Panc1 (cell line): Measurements from ENCODE around the gene DOLK. TPM values are rescaled to one million over a fixed set of nuclear protein-coding genes. Genes with fewer than 3 reads are reported as not detected.
A peak's percentile ranks its signal among the peaks of the same experiment; 100 is the strongest.
"Not testable (repeated sequence)": the region's sequence is repeated elsewhere in the genome, so short reads cannot be mapped to it uniquely, and the experiment has no call there.

Source experiments
- ATAC-seq: fragments of 200-7000 bp; cut with Tn5 transposase; 2 replicates; pipeline ENCODE4 v1.9.1; 2020; ENCODE audit warnings: mild to moderate bottlenecking, moderate library complexity
- BruUV-seq: library from RNA; stranded (reverse); fragments of 400-500 nt; replicated peaks from 2 replicates; lab custom pipeline; 2021; lab: Mats Ljungman, UMichigan
- CTCF ChIA-PET: fragments of 300-600 bp; sonication (Branson Sonifier 250); formaldehyde crosslinking; loops from one replicate; lab custom pipeline; 2022; ENCODE audit warnings: antibody characterized with exemption; lab: Charles Lee
- POLR2A ChIA-PET: fragments of 300-600 bp; sonication (Branson Sonifier 250); formaldehyde crosslinking; loops from one replicate; lab custom pipeline; 2022; ENCODE audit warnings: antibody characterized with exemption; lab: Charles Lee
- DNase-seq: peaks from one replicate; pipeline ENCODE4 v3.0.0-alpha.2; 2010; ENCODE audit warnings: low read depth, low spot score
- H3K27ac ChIP-seq: 2 replicates; pipeline ENCODE4 v1.5.1; 2011; ENCODE audit warnings: mild to moderate bottlenecking, low read length, inconsistent platforms
- H3K27me3 ChIP-seq: fragments of 200-500 bp; sonication (Bioruptor generic); 2 replicates; pipeline ENCODE4 v1.6.0; 2014; ENCODE audit warnings: low read length, inconsistent platforms; ENCODE audit not compliant: control insufficient read depth, insufficient read depth
- H3K36me3 ChIP-seq: fragments of 200-500 bp; sonication (Bioruptor generic); 2 replicates; pipeline ENCODE4 v1.5.1; 2014; ENCODE audit warnings: inconsistent platforms, mild to moderate bottlenecking, low read length, moderate library complexity; ENCODE audit not compliant: control insufficient read depth, insufficient read depth
- H3K4me1 ChIP-seq: 2 replicates; pipeline ENCODE4 v1.5.1; 2011; ENCODE audit warnings: inconsistent platforms, mild to moderate bottlenecking, low read length, moderate library complexity; ENCODE audit not compliant: control insufficient read depth, insufficient read depth
- H3K4me3 ChIP-seq, 2 experiments: 2 replicates each; pipeline ENCODE4 v1.5.1; 2011 to 2012; ENCODE audit warnings: low read depth in 2 of 2, low read length in 2 of 2, mild to moderate bottlenecking in 2 of 2, inconsistent platforms in 1 of 2, moderate library complexity in 1 of 2
- H3K9me3 ChIP-seq: fragments of 200-500 bp; sonication (Bioruptor generic); 2 replicates; pipeline ENCODE4 v1.5.1; 2014; ENCODE audit warnings: low read depth, mild to moderate bottlenecking, inconsistent platforms, low read length, moderate library complexity; ENCODE audit not compliant: control insufficient read depth, insufficient read depth
- CTCF ChIP-seq: fragments of 450-650 bp; IDR thresholded peaks from 2 replicates; pipeline ENCODE4 v1.5.1; 2017; ENCODE audit warnings: mild to moderate bottlenecking
- POLR2AphosphoS5 ChIP-seq: IDR thresholded peaks from 2 replicates; pipeline ENCODE4 v1.6.1; 2012; ENCODE audit warnings: mild to moderate bottlenecking, low read depth, low read length, moderate library complexity
- REST ChIP-seq, 2 experiments: IDR thresholded peaks; 2 replicates each; pipeline ENCODE4 v1.6.1; 2011 to 2012; ENCODE audit warnings: low read depth in 2 of 2, control low read depth in 1 of 2, low read length in 1 of 2, mild to moderate bottlenecking in 1 of 2, moderate library complexity in 1 of 2; ENCODE audit not compliant: insufficient read depth in 1 of 2
- SIN3A ChIP-seq: IDR thresholded peaks from 2 replicates; pipeline ENCODE4 v1.6.1; 2012; ENCODE audit warnings: low read depth, mild to moderate bottlenecking, low read length, moderate library complexity, borderline replicate concordance; ENCODE audit not compliant: insufficient read depth
- TCF7L2 ChIP-seq: IDR thresholded peaks from 2 replicates; pipeline ENCODE4 v1.6.1; 2011; ENCODE audit warnings: mild to moderate bottlenecking, low read depth, low read length, inconsistent platforms
- in situ Hi-C: cut with HindIII; loops from 2 replicates; pipeline ENCODE4 v1.10.0; 2016; ENCODE audit warnings: low sequenced_read_pairs, low pct_unique_long_range_greater_than_20kb
- intact Hi-C: fragments of 100-400 bp; cut with micrococcal nuclease; formaldehyde crosslinking; loops from one replicate; pipeline ENCODE4 v1.10.0; 2022; ENCODE audit not compliant: unreplicated experiment
- total RNA-seq: library from RNA; stranded (reverse); gene quantifications from one replicate; pipeline ENCODE4 v1.2.1, GENCODE V29; 2021; ENCODE audit not compliant: unreplicated experiment

Gene DOLK
- total RNA-seq, 1 experiment from 2014 or later, result 20.0 TPM

DNA sequence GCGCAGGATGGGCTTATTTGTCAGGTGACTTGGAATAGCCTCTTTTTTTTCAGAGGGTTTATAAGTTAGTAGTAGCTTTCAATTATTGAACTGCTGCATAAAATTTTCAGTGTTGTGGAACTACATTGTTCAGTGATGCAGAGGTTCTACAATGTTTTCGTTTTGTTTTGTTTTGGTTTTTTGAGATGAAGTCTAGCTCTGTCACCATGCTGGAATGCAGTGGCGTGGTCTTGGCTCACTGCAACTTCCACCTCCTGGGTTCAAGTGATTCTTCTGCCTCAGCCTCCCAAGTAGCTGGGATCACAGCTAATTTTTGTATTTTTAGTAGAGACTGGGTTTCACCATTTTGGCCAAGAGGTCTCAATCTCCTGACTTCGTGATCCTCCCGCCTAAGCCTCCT is 22.1 kb upstream of the DOLK start:
- no TSS peak for BruUV-seq
- TF ChIP-seq REST (IDR thresholded peaks at IDR 0.05; ENCODE audit: insufficient read depth in 1 of 2, low read depth in 2 of 2, low read length in 1 of 2) (no peak), SIN3A (no peak), POLR2AphosphoS5 (no peak), CTCF (no peak), TCF7L2 (no peak)
- CTCF ChIA-PET, result no interaction called here
- DNase-seq (no peak), ATAC-seq (no peak)
- POLR2A ChIA-PET, result no interaction called here
- intact Hi-C loops, result no loop called here
- no peak overlapping the region for H3K27ac ChIP-seq
- no peaks in the 10 kb centered on the region for H3K9me3 ChIP-seq
- H3K36me3 ChIP-seq, result peaks cover 5% of the 10 kb centered on the region; the same call in 1 of the 2 replicates
- in situ Hi-C loops, result no loop called here
- no peak overlapping the region for H3K4me3 ChIP-seq
- no peaks in the 10 kb centered on the region for H3K27me3 ChIP-seq
- no peaks in the 10 kb centered on the region for H3K4me1 ChIP-seq

DNA sequence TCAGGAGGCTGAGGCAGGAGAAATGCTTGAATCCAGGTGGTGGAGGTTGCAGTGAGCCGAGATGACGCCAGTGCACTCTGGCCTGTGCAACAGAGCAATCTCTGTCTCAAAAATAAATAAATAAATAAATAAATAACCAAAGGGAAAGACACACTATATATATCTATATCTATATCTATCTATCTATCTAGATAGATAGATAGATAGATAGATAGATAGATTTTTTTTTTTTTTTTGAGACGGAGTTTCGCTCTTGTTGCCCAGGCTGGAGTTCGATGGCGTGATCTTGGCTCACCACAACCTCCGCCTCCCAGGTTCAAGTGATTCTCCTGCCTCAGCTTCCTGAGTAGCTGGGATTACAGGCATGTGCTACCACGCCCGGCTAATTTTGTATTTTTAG is 14.0 kb upstream of the DOLK start:
- ATAC-seq, DNase-seq, H3K27ac ChIP-seq, H3K9me3 ChIP-seq, H3K4me1 ChIP-seq, H3K27me3 ChIP-seq, intact Hi-C loops, H3K4me3 ChIP-seq, BruUV-seq, in situ Hi-C loops, POLR2A ChIA-PET, CTCF ChIA-PET: not testable (repeated sequence)
- peaks cover 20% of the 10 kb centered on the region for H3K36me3 ChIP-seq

- no TSS peak for BruUV-seq
- no peak for TF ChIP-seq CTCF
- TF ChIP-seq POLR2AphosphoS5, result no peak
- TF ChIP-seq REST (IDR thresholded peaks at IDR 0.05; ENCODE audit: insufficient read depth in 1 of 2, low read depth in 2 of 2, low read length in 1 of 2), result no peak
- TF ChIP-seq SIN3A, result no peak
- no peak for TF ChIP-seq TCF7L2
- intact Hi-C loops, result no loop called here
- Histone ChIP-seq H3K4me3 (peak overlapping the region; percentile 87 to 91), H3K27ac (peak overlapping the region; percentile 82), H3K27me3 (no peaks in the 10 kb centered on the region), H3K4me1 (peaks cover 3% of the 10 kb centered on the region), H3K36me3 (no peaks in the 10 kb centered on the region), H3K9me3 (no peaks in the 10 kb centered on the region)
- ChIA-PET CTCF (no interaction called here), POLR2A (no interaction called here)
- ATAC-seq (peak; percentile 65; the same call in 1 of the 2 replicates), DNase-seq (no peak)
- in situ Hi-C loops, result no loop called here
These were observed 201 bp downstream of the DOLK start for GRCh38 chr9:128947277-128947526.
